ENCODE measurements around the gene UROS. TPM values are rescaled to one million over a fixed set of nuclear protein-coding genes. Genes with fewer than 3 reads are reported as not detected.

The UROS gene
- total RNA-seq, 1 donor from 2014 or later, result 48.5 TPM

GRCh38 chr10:125768219-125768855 is 54.7 kb downstream of the UROS start:
- peak in 1 of 2 donors; percentile 12 for DNase-seq (ENCODE audit: low read depth in 2 of 2)

DNA sequence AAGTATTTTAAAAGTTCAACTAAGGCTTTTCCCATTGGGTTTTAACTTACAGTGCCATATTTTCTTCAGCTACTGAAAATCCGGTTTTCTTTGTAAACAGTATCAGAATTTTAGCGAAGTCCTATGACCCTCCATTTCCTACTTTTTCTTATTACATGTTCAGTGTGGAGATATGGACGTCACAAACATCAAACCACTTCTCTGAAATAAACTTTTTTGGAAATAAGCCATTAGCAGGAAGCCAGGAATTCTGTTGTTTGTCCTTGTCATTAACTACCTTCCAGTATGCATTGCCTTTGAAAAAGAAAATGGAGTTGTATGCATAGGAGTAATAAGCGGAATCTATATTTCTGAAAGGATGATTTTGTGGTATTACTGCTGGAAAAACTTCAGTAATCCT is 56.5 kb downstream of the UROS start:
- DNase-seq (ENCODE audit: low read depth in 2 of 2), result no peak

DNA sequence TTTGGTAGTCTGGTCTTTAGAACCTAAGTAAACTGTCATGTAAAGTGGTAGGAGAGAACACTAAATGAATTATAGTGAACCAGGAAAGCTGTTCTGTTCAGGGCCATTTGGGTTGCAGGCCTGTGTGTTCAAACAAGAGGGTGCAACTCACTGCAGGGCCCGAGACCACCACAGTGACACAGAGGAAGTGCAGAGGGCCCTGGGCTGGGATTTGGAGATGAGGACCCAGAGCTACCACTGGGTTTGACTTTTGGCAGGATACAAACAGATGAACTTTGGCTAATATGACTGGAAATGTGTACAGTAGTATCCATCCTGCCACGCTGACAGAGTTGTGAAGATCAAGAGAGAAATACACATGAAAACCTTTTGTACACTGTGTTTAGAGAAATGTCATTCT is 57.2 kb downstream of the UROS start:
- DNase-seq (ENCODE audit: low read depth in 2 of 2), result no peak

- DNase-seq (ENCODE audit: low read depth in 2 of 2), result peak in 1 of 2 donors; percentile 9
Observed at GRCh38 chr10:125762692-125763648, 60.1 kb downstream of the UROS start.

GRCh38 chr10:125761961-125762360 is 61.1 kb downstream of the UROS start:
- DNase-seq (ENCODE audit: low read depth in 2 of 2), result no peak

DNA sequence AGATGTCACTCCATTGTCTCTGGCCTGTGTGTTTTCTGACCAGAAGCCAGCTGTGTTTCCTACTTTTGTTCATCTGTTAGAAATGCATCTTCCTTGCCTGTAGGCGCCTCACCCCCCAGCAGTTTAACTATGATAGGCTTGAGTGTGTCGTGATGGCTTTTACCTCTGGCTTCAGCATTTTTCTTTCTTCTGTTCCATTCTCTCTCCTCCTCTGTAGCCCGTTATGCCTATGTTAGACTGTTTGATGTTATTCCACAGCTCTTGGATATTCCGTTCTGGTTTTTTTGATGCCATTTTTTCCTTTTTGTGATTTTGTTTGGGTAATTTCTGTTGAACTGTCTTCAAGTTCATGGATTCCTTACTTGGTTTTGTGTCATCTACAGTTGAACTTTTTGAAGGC is 65.3 kb downstream of the UROS start:
- DNase-seq (ENCODE audit: low read depth in 2 of 2), result peak in 1 of 2 donors; percentile 38

DNA sequence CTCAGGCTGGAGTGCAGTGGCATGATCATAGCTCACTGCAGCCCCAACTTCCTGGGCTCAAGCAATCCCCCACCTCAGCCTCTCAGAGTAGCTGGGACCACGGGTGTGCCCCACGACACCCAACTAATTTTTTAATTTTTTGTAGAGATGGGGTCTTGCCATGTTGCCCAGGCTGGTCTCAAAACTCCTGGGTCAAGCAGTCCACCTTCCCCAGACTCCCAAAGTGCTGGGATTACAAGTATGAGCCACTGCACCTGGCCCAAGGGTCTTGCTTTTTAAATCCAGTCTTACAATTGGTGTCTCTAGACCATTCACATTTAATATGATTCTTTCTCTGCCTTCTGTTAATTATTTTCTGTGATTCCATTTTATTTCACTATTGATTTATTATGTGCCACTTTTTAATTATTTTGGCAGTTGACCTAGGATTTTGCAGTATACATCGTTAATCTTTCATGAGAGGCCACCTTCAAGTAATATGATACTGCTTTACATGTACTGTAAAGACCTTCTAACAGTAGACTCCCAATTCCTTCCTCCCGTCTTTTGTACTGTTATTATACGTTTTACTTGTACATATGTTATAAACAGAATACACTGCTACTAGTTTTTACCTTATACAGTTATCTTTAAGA is 66.1 kb downstream of the UROS start:
- no peak for DNase-seq (ENCODE audit: low read depth in 2 of 2)

DNA sequence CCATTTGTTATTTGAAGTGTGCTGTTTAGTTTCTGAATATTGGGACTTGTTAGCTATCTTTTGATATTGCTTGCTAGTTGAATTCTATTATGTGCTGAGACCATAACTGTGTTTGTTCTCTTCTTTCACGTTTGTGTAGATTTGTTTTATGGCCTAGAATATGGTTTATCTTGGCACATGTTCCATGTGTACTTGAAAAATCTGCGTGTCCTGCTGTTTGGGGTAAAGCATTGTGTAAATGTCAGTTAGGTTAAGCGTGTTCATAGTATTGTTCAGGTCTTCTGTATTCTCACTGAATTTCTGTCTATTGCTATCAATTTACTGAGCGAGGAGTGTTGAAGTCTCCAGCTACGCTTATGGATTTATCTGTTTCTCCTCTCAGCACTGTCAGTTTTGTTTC is 66.9 kb downstream of the UROS start:
- DNase-seq (ENCODE audit: low read depth in 2 of 2), result peak; percentile 51 to 73

DNA sequence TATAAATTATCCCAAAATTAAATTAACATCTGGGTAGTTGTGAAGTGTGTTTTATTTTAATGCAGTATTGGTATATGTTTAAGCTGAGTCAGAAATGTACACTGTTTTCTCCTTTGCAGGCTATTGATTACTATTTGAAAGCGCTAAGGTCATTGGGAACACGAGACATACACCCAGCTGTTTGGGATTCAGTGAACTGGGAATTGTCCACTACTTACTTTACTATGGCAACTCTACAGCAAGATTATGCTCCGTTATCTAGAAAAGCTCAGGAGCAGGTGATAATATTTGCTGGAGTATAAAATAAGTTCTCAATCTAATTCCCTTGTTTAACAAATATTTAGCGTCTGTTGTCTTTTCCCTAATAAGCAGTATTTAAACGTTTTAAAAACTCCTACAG is 75.6 kb downstream of the UROS start:
- DNase-seq (ENCODE audit: low read depth in 2 of 2), result no peak

- DNase-seq (ENCODE audit: low read depth in 2 of 2), result no peak
Observed at GRCh38 chr10:125744909-125745308, 78.1 kb downstream of the UROS start.

DNA sequence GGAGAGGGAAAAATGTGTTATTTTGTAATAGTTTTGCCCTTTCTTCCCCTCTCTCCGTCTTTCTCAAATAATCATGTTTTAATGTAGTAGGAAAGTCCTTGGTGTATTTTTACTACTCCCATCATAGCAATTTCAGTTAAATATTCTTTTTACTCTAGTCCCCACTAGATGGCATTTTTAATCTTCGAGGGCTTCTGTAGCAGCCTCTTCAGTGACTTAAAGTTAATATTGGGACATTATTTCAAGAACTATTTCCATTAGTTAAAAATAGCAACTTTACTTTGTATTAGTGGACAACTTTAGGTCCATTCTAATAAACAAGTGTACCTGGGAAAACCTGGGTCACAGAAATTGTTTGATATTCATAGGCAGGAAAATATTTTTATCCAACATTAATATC is 80.6 kb downstream of the UROS start:
- peak in 1 of 2 donors; percentile 34 for DNase-seq (ENCODE audit: low read depth in 2 of 2)

DNA sequence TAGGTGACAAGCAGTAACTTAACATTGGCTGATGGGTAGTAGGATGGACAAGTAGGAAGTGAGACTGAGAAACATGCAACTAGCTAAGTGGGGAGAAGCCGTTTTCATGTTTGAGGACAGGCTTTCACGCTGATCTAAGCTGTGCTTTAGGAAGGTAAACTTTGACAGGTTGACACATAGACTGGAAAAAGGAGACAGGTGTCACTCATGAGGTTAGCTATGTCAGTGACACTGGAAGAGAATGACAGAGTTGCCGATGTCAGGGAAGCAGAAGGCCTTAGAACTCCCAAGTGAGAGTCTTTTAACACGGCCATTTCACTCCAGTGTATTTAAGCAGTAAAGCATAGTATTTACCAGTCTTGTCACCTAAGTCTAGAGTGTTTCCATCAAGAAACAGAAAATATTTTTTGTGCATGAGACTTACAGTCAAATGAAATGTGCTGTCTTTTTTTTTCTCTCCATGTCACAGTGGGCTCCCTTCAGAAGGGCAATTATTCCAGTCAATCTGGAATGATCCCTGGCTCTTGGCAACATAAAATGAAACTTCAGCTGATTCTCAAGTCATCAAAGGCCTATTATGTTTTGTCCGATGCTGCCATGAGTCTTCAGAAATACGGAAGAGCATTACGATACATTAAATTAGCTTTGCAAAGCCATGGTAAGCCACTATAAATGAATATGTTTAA is 82.9 kb downstream of the UROS start:
- no peak for DNase-seq (ENCODE audit: low read depth in 2 of 2)

Other genes starting within 250 kb of the UROS start
- not detected in 2 replicates for gene TEX36, start 140.1 kb downstream of the UROS start, total RNA-seq
- gene EDRF1, start 103.5 kb downstream of the UROS start, total RNA-seq, result 12.5 and 13.9 TPM in 2 replicates
- gene MMP21, start 47.4 kb downstream of the UROS start, total RNA-seq, result 0.13 and 0.51 TPM in 2 replicates
- 23.8 and 28.4 TPM in 2 replicates for gene BCCIP, start 288 bp upstream of the UROS start, total RNA-seq
- gene DHX32, start 58.0 kb upstream of the UROS start, total RNA-seq, result 35.0 and 53.2 TPM in 2 replicates
- 1.0 TPM in 2 replicates for gene FANK1, start 73.3 kb upstream of the UROS start, total RNA-seq

Data from dermis microvascular lymphatic vessel endothelial cell (primary cell).